ENCODE data around the gene TRPM1.

The TRPM1 gene

GRCh38 chr15:31012455-31012854, 89.1 kb downstream of the TRPM1 start:
- no peak overlapping the region for H3K4me3 ChIP-seq (ENCODE audit: low read depth, low read length)
- no peak for TF ChIP-seq CTCF (IDR thresholded peaks at IDR 0.05; ENCODE audit: borderline replicate concordance, insufficient read depth, low read depth, low read length)

DNA sequence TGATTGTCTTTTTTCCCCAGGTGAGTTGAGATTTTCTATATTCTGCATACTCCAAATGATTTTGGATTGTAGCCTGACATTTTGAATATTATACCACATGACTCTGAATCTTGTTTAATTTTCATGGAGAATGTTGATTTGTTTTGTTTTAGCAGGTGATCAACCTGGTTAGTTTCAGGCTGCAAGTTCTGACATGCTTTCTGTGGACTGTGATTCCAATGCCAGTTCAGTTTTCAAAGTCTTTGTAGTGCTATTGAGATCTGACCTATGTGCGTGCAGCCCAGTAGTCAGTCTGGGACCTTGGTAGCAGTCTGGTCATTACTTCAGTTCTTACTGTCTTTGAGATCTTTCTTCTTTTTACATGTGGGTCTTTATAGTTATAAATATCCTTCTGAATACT, 91.5 kb downstream of the TRPM1 start:
- no peak for TF ChIP-seq CTCF (IDR thresholded peaks at IDR 0.05; ENCODE audit: borderline replicate concordance, insufficient read depth, low read depth, low read length)
- no peak overlapping the region for H3K4me3 ChIP-seq (ENCODE audit: low read depth, low read length)

DNA sequence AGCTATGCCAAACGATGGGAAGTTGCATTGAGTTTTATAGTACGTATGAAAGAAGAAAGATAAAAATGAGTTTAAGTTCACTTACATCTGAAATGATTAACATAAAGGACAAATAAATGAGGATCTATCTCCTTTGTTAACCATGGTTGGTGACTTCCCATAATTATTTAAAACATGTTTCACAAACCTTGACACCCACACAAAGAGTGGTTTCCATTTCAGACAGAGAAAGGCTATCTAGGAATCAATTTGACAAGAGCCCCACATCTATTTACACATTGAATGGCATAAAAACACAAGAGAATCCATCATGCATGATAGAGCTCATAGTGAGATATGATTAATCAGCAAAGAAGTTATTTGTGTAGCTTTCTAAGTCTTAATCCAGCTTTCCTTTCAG, 95.9 kb downstream of the TRPM1 start:
- no peak overlapping the region for H3K4me3 ChIP-seq (ENCODE audit: low read depth, low read length)
- no peak for TF ChIP-seq CTCF (IDR thresholded peaks at IDR 0.05; ENCODE audit: borderline replicate concordance, insufficient read depth, low read depth, low read length)

- H3K4me3 ChIP-seq (ENCODE audit: low read depth, low read length) = peak overlapping the region; percentile 15
Measured at GRCh38 chr15:31004220-31004733, 97.2 kb downstream of the TRPM1 start.

GRCh38 chr15:31001702-31002101, 99.8 kb downstream of the TRPM1 start:
- no peak overlapping the region for H3K4me3 ChIP-seq (ENCODE audit: low read depth, low read length)
- TF ChIP-seq CTCF (IDR thresholded peaks at IDR 0.05; ENCODE audit: borderline replicate concordance, insufficient read depth, low read depth, low read length) = no peak

More at GRCh38 chr15:31004220-31004733, 97.2 kb downstream of the TRPM1 start:
- TF ChIP-seq CTCF (IDR thresholded peaks at IDR 0.05; ENCODE audit: borderline replicate concordance, insufficient read depth, low read depth, low read length) = no peak

- no peak for TF ChIP-seq CTCF (IDR thresholded peaks at IDR 0.05; ENCODE audit: borderline replicate concordance, insufficient read depth, low read depth, low read length)
- no peak overlapping the region for H3K4me3 ChIP-seq (ENCODE audit: low read depth, low read length)
Measured at GRCh38 chr15:30999729-31000128, 101.8 kb downstream of the TRPM1 start.

GRCh38 chr15:30997270-30997669, 104.3 kb downstream of the TRPM1 start:
- no peak for TF ChIP-seq CTCF (IDR thresholded peaks at IDR 0.05; ENCODE audit: borderline replicate concordance, insufficient read depth, low read depth, low read length)
- no peak overlapping the region for H3K4me3 ChIP-seq (ENCODE audit: low read depth, low read length)

Measured in GM12875 (cell line).